GM18867 (cell line): Measurements from ENCODE around the gene OR2AJ1.

Source experiments
- ATAC-seq: cut with Tn5 transposase; IDR thresholded peaks from one replicate; pipeline ENCODE4 v1.9.1; 2021; ENCODE audit warnings: mild to moderate bottlenecking, moderate library complexity; ENCODE audit not compliant: unreplicated experiment

Gene OR2AJ1

DNA sequence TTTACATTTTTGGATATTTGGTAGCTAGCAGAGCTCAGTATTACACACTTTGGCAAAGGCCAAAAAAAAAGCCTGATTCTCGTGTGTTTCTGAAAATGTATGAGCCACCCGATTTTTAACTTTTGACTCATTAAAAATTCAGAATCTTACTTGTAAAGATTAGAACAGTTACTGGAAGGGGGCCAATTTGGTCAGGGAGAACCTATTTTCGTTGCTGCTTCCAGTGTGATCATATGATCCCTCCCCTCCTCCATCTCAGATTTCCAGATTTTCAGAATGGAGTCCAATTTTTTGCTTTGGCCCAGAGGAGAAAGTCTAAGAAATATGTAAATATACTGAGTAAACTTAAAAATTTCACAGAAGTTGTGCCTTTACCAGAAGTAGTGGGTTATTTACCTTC lies 37.1 kb downstream of the OR2AJ1 start:
- no peak for ATAC-seq

- no peak for ATAC-seq
These were observed 38.4 kb downstream of the OR2AJ1 start for GRCh38 chr1:247962911-247963588.

DNA sequence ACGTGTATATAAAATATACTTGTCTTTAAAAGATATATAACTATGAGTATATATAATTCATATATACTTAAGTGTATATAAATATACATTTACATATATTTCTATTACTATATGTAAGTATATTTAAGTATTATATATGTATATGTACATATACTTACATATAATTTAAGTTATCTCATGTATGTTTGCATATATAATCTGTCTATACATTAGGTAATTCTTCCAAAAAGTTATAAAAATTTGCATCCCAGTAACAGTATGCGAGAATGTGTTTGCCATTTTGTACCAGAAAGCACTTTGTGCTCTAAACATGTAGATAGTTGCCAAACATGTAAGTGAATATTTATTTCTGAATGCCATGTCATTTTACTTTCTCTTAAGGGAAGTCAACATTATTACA lies 40.2 kb downstream of the OR2AJ1 start, which contains the start of gene OR2AK2:
Gene OR2AK2, plus strand, starts transcription at position 301 of the 400 bp plus-strand sequence. CDS start 144 bp downstream, outside the sequence.
- no peak for ATAC-seq

DNA sequence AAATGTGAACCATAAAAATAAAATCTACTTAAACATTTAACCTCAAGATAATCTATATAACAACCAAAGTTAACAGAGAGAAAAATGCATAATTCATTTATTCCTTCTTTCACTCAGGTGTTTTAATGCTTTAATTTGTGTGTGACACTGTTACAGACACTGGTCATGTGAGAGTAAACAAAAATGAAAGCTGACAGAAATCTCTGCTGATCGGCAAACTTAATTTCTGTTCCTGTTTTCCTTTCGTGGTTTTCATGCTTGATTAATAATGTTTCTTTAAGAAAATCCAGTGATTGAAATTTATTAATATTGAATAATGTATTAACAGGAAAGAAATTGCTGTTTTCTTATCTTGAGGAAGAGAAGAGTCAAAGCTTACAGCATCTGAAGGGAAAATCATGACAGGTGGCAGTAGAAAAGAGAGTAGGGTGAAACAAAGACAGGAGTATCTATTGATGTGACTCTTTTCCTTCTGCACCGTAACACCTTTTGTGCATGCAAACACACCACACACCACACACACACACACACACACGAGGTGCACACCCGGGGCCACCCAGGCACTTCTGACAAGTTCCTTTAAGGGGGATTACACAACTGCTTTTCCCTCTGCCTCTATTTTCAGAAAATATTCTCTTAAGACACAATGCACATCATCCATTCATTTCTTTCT lies 42.0 kb downstream of the OR2AJ1 start:
- ATAC-seq, result peak; percentile 93
